Measurements from ENCODE around the gene PKP1.

The PKP1 gene

DNA sequence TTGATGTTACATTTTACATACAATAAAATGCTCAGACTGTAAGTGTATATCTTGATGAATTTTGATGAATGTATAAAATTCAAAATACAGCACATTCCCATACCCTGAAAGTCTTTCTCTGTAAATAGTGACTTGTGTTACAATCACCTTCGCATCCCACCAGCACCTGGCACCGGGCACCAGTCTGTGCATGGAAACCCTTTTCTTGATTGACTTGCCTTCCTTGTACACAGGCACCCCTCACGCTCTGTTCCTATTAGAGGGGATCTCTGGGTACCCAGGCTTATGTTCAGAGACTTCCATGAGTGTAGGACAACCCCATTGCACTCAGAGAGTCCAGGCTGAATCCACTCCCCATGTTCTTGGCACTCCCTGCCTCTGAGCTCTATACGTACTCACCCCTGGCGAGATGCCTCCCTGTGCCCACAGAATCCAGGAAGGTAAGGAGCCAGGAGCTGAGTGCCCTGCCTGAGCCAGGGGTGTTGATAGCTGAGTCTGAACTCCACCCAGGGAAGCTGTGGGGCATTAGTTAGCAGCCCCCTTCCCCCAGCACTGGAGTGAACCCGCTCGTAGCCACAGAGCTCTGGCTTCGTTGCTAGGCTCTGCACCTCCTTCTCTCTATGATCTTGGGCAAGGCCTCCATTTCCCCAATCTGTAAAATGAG is 22.5 kb upstream of the PKP1 start:
- TF ChIP-seq, protein P1, sequence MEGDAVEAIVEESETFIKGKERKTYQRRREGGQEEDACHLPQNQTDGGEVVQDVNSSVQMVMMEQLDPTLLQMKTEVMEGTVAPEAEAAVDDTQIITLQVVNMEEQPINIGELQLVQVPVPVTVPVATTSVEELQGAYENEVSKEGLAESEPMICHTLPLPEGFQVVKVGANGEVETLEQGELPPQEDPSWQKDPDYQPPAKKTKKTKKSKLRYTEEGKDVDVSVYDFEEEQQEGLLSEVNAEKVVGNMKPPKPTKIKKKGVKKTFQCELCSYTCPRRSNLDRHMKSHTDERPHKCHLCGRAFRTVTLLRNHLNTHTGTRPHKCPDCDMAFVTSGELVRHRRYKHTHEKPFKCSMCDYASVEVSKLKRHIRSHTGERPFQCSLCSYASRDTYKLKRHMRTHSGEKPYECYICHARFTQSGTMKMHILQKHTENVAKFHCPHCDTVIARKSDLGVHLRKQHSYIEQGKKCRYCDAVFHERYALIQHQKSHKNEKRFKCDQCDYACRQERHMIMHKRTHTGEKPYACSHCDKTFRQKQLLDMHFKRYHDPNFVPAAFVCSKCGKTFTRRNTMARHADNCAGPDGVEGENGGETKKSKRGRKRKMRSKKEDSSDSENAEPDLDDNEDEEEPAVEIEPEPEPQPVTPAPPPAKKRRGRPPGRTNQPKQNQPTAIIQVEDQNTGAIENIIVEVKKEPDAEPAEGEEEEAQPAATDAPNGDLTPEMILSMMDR (IDR thresholded peaks at IDR 0.05; ENCODE audit: poor library complexity, severe bottlenecking), result no peak
- no peak for DNase-seq (ENCODE audit: low spot score)

DNA sequence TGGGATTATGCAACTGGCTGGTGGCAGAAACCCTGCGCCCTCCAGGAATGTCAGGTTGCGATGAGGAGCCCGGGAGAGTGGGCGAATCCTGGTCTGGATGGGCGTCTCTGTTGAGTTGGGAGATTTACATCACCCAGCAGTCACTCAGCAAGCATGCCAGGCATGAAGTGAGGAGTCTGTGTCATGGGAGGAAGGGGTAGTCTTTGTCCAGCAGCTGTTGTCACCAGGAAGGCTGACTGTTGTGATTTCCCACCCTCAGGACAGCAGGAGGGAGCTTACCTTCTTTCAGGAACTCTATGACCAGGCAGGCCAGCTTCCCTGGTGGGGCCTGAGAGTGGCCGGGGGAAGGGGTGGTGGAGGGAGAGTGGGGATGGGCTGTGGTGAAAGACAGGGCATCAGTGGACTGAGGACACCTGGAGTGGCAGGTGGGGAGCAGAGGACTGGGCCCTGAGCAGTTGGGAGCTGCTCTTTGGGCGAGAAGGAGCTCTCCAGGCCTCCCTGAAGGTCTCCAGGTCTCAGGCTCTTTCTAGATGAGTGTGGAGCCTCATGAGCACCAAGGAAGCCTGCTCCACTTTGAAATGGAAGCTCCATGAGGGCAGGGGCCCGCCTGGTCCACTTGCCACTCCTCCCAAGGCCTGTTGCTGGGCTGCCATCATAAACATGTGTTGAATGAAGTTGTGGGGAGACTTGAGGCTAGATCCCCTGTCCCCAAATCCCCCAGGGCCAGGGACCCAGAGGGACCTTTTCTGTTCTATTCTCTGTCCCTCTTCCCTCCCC is 21.3 kb upstream of the PKP1 start:
- DNase-seq (ENCODE audit: low spot score) (peak; percentile 31), ATAC-seq (ENCODE audit: low read depth) (no peak)
- Histone ChIP-seq H3K9me3 (ENCODE audit: severe bottlenecking) (no peaks in the 10 kb centered on the region), H3K27me3 (ENCODE audit: insufficient read depth, poor library complexity, severe bottlenecking) (no peaks in the 10 kb centered on the region), H3K4me1 (ENCODE audit: insufficient read depth, poor library complexity, severe bottlenecking) (peaks cover 34% of the 10 kb centered on the region), H3K36me3 (ENCODE audit: low read depth) (no peaks in the 10 kb centered on the region), H3K27ac (ENCODE audit: poor library complexity, severe bottlenecking) (no peak overlapping the region), H3K4me3 (ENCODE audit: severe bottlenecking) (no peak overlapping the region)
- TF ChIP-seq, protein P1 (IDR thresholded peaks at IDR 0.05; ENCODE audit: poor library complexity, severe bottlenecking), result no peak

More for the DNA sequence above, 22.5 kb upstream of the PKP1 start:
- ATAC-seq (ENCODE audit: low read depth), result no peak
- peak overlapping the region; percentile 88 for H3K27ac ChIP-seq (ENCODE audit: poor library complexity, severe bottlenecking)
- no peak overlapping the region for H3K4me3 ChIP-seq (ENCODE audit: severe bottlenecking)
- no peaks in the 10 kb centered on the region for H3K27me3 ChIP-seq (ENCODE audit: insufficient read depth, poor library complexity, severe bottlenecking)
- no peaks in the 10 kb centered on the region for H3K36me3 ChIP-seq (ENCODE audit: low read depth)
- H3K4me1 ChIP-seq (ENCODE audit: insufficient read depth, poor library complexity, severe bottlenecking), result peaks cover 25% of the 10 kb centered on the region
- no peaks in the 10 kb centered on the region for H3K9me3 ChIP-seq (ENCODE audit: severe bottlenecking)

DNA sequence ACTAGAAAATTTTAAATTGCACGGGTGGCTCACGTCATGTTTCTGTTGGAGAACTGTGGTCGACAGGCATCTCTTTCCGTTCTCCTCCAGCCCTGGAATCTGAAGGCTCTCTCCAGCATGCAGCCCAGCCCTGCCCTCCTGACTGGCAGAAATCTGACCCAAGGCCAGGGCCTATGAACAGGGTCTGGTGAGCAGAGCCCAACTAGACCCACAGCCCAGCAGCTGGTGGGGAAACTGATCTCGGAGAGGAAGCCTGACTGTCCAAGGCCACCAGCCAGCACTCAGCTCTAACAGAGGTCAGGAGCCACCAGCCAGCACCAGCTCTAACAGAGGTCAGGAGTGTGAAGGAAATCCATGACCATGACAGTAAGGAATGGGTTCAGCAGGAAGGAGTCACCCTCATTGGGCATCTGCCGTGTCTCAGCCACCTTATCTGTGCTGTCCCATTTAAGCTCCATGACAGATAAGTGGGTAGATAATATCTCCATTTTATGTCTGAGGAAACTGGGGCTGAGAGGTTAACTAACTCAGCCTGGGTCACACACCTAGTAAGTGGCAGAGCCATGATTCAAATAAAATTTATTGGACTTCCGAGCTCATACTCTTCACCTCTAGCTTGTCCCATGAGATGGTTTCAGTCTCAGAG is 20.2 kb upstream of the PKP1 start:
- ATAC-seq (ENCODE audit: low read depth) (no peak), DNase-seq (ENCODE audit: low spot score) (peak; percentile 21)
- no peaks in the 10 kb centered on the region for H3K9me3 ChIP-seq (ENCODE audit: severe bottlenecking)
- H3K36me3 ChIP-seq (ENCODE audit: low read depth), result no peaks in the 10 kb centered on the region
- peaks cover 46% of the 10 kb centered on the region for H3K4me1 ChIP-seq (ENCODE audit: insufficient read depth, poor library complexity, severe bottlenecking)
- no peaks in the 10 kb centered on the region for H3K27me3 ChIP-seq (ENCODE audit: insufficient read depth, poor library complexity, severe bottlenecking)
- H3K27ac ChIP-seq (ENCODE audit: poor library complexity, severe bottlenecking), result no peak overlapping the region
- H3K4me3 ChIP-seq (ENCODE audit: severe bottlenecking), result no peak overlapping the region
- TF ChIP-seq, protein P1 (IDR thresholded peaks at IDR 0.05; ENCODE audit: poor library complexity, severe bottlenecking), result no peak

DNA sequence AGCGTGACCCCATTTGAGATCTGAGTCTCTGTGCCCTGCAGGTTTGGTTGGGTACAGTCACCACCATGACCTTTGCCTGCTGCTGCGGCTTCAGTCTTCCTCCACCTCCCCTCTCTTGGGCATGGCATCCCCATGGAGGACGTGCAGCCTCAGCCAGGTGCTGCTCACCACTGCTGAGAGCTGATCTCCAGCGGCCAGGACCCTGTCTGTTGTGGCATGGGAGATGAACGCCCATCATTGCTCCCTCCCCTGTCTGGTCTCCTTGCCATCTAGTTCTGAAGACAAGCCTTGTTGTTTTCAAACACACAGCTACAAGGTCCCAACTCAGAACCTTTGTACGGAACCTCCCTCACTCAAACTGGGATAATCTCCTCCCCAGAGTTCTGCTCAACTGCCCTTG is 19.2 kb upstream of the PKP1 start:
- DNase-seq (ENCODE audit: low spot score), result no peak
- no peaks in the 10 kb centered on the region for H3K27me3 ChIP-seq (ENCODE audit: insufficient read depth, poor library complexity, severe bottlenecking)

More for the DNA sequence above, 19.2 kb upstream of the PKP1 start:
- no peak overlapping the region for H3K27ac ChIP-seq (ENCODE audit: poor library complexity, severe bottlenecking)
- H3K9me3 ChIP-seq (ENCODE audit: severe bottlenecking), result no peaks in the 10 kb centered on the region
- H3K36me3 ChIP-seq (ENCODE audit: low read depth), result no peaks in the 10 kb centered on the region
- TF ChIP-seq, protein P1 (IDR thresholded peaks at IDR 0.05; ENCODE audit: poor library complexity, severe bottlenecking), result no peak
- ATAC-seq (ENCODE audit: low read depth), result no peak
- peaks cover 55% of the 10 kb centered on the region for H3K4me1 ChIP-seq (ENCODE audit: insufficient read depth, poor library complexity, severe bottlenecking)
- no peak overlapping the region for H3K4me3 ChIP-seq (ENCODE audit: severe bottlenecking)
